PFSK-1 (cell line): ENCODE results near the gene RMDN2.

Experiments
- POLR2AphosphoS5 ChIP-seq: IDR thresholded peaks from 2 replicates; pipeline ENCODE4 v1.6.1; 2012; ENCODE audit warnings: low read depth, mild to moderate bottlenecking, control low read depth, low read length, moderate library complexity
- SIN3A ChIP-seq: IDR thresholded peaks from 2 replicates; pipeline ENCODE4 v1.6.1; 2012; ENCODE audit warnings: mild to moderate bottlenecking, low read length, moderate library complexity, borderline replicate concordance; ENCODE audit not compliant: insufficient read depth
- TAF1 ChIP-seq: IDR thresholded peaks from 2 replicates; pipeline ENCODE4 v1.6.1; 2012; ENCODE audit warnings: low read length, control low read depth, borderline replicate concordance; ENCODE audit not compliant: insufficient read depth
- TF ChIP-seq, protein P1 (sequence below), 2 experiments: IDR thresholded peaks; 2 replicates each; pipeline versions ENCODE4 v1.6.1 to v1.8.0; 2011 to 2012; ENCODE audit warnings: low read depth in 2 of 2, low read length in 2 of 2, control low read depth in 1 of 2, inconsistent platforms in 1 of 2, mild to moderate bottlenecking in 1 of 2, moderate library complexity in 1 of 2; ENCODE audit not compliant: insufficient read depth in 1 of 2

- TF ChIP-seq, protein P1, sequence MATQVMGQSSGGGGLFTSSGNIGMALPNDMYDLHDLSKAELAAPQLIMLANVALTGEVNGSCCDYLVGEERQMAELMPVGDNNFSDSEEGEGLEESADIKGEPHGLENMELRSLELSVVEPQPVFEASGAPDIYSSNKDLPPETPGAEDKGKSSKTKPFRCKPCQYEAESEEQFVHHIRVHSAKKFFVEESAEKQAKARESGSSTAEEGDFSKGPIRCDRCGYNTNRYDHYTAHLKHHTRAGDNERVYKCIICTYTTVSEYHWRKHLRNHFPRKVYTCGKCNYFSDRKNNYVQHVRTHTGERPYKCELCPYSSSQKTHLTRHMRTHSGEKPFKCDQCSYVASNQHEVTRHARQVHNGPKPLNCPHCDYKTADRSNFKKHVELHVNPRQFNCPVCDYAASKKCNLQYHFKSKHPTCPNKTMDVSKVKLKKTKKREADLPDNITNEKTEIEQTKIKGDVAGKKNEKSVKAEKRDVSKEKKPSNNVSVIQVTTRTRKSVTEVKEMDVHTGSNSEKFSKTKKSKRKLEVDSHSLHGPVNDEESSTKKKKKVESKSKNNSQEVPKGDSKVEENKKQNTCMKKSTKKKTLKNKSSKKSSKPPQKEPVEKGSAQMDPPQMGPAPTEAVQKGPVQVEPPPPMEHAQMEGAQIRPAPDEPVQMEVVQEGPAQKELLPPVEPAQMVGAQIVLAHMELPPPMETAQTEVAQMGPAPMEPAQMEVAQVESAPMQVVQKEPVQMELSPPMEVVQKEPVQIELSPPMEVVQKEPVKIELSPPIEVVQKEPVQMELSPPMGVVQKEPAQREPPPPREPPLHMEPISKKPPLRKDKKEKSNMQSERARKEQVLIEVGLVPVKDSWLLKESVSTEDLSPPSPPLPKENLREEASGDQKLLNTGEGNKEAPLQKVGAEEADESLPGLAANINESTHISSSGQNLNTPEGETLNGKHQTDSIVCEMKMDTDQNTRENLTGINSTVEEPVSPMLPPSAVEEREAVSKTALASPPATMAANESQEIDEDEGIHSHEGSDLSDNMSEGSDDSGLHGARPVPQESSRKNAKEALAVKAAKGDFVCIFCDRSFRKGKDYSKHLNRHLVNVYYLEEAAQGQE (IDR thresholded peaks at IDR 0.05; ENCODE audit: insufficient read depth in 1 of 2, low read depth in 2 of 2, low read length in 2 of 2): peak; percentile 60 to 84; a peak in 3 of 4 replicates
- peak; percentile 87 for TF ChIP-seq TAF1
- TF ChIP-seq POLR2AphosphoS5: peak; percentile 97
- peak; percentile 56; the same call in 1 of the 2 replicates for TF ChIP-seq SIN3A
Measured at GRCh38 chr2:37925063-37925897, at the start of gene RMDN2.
